ACC112 (cell line): Measurements from ENCODE around the gene FXYD7.

ENCODE experiments used
- H2AFZ ChIP-seq: fragments of 200-600 bp; sonication (generic); one replicate; pipeline ENCODE4 v1.6.0; 2017; ENCODE audit warnings: antibody characterized with exemption, low read length; ENCODE audit not compliant: unreplicated experiment
- H3K27ac ChIP-seq: fragments of 200-600 bp; sonication (generic); 2 replicates; pipeline ENCODE4 v1.5.1; 2014; ENCODE audit warnings: low read depth, mild to moderate bottlenecking, antibody characterized with exemption, low read length, moderate library complexity
- H3K27me3 ChIP-seq: fragments of 200-600 bp; sonication (generic); 2 replicates; pipeline ENCODE4 v1.6.1; 2014; ENCODE audit warnings: mild to moderate bottlenecking, antibody characterized with exemption, low read length, moderate library complexity, mixed read lengths; ENCODE audit not compliant: insufficient read depth
- H3K36me3 ChIP-seq: fragments of 200-600 bp; sonication (generic); 2 replicates; pipeline ENCODE4 v1.6.1; 2016; ENCODE audit warnings: mild to moderate bottlenecking, antibody characterized with exemption, low read length, moderate library complexity, mixed read lengths; ENCODE audit not compliant: insufficient read depth
- H3K4me1 ChIP-seq: fragments of 200-600 bp; sonication (generic); one replicate; pipeline ENCODE4 v1.6.1; 2016; ENCODE audit warnings: low read length, mixed read lengths; ENCODE audit not compliant: insufficient read depth, unreplicated experiment, control insufficient read depth
- H3K4me3 ChIP-seq: fragments of 200-600 bp; sonication (generic); 2 replicates; pipeline ENCODE4 v1.5.1; 2014; ENCODE audit warnings: mild to moderate bottlenecking, low read depth, low read length
- H3K79me2 ChIP-seq: fragments of 200-600 bp; sonication (generic); one replicate; pipeline ENCODE4 v1.6.0; 2016; ENCODE audit warnings: low read length; ENCODE audit not compliant: control insufficient read depth, unreplicated experiment, insufficient read depth

FXYD7 gene

GRCh38 chr19:35170359-35171061 lies 27.5 kb downstream of the FXYD7 start:
- H3K4me3 ChIP-seq: no peak overlapping the region
- no peaks in the 10 kb centered on the region for H3K4me1 ChIP-seq
- peaks cover 13% of the 10 kb centered on the region for H3K36me3 ChIP-seq
- H2AFZ ChIP-seq: no peak overlapping the region
- H3K27me3 ChIP-seq: no peaks in the 10 kb centered on the region
- no peak overlapping the region for H3K27ac ChIP-seq
- H3K79me2 ChIP-seq: no peaks in the 10 kb centered on the region

- Histone ChIP-seq H3K4me3 (no peak overlapping the region), H3K36me3 (peaks cover under 1% of the 10 kb centered on the region), H3K4me1 (peaks cover 8% of the 10 kb centered on the region), H3K27me3 (no peaks in the 10 kb centered on the region), H2AFZ (no peak overlapping the region), H3K27ac (no peak overlapping the region), H3K79me2 (no peaks in the 10 kb centered on the region)
Measured at GRCh38 chr19:35171730-35172129, 28.7 kb downstream of the FXYD7 start.

GRCh38 chr19:35174226-35174625 lies 31.2 kb downstream of the FXYD7 start:
- no peak overlapping the region for H3K27ac ChIP-seq
- peaks cover 8% of the 10 kb centered on the region for H3K4me1 ChIP-seq
- H2AFZ ChIP-seq: no peak overlapping the region
- no peaks in the 10 kb centered on the region for H3K27me3 ChIP-seq
- no peak overlapping the region for H3K4me3 ChIP-seq
- no peaks in the 10 kb centered on the region for H3K79me2 ChIP-seq
- no peaks in the 10 kb centered on the region for H3K36me3 ChIP-seq

- no peaks in the 10 kb centered on the region for H3K36me3 ChIP-seq
- no peaks in the 10 kb centered on the region for H3K27me3 ChIP-seq
- H3K79me2 ChIP-seq: no peaks in the 10 kb centered on the region
- no peak overlapping the region for H3K4me3 ChIP-seq
- no peak overlapping the region for H3K27ac ChIP-seq
- no peak overlapping the region for H2AFZ ChIP-seq
- peaks cover 8% of the 10 kb centered on the region for H3K4me1 ChIP-seq
Measured at GRCh38 chr19:35176181-35176570, 33.1 kb downstream of the FXYD7 start.

GRCh38 chr19:35177377-35178274 lies 34.6 kb downstream of the FXYD7 start:
- H3K27me3 ChIP-seq: no peaks in the 10 kb centered on the region
- no peaks in the 10 kb centered on the region for H3K36me3 ChIP-seq
- H3K4me3 ChIP-seq: no peak overlapping the region
- no peaks in the 10 kb centered on the region for H3K79me2 ChIP-seq
- no peak overlapping the region for H3K27ac ChIP-seq
- H2AFZ ChIP-seq: no peak overlapping the region
- H3K4me1 ChIP-seq: peaks cover 8% of the 10 kb centered on the region

GRCh38 chr19:35178701-35179100 lies 35.6 kb downstream of the FXYD7 start:
- Histone ChIP-seq H3K27ac (no peak overlapping the region), H3K4me3 (no peak overlapping the region), H3K36me3 (no peaks in the 10 kb centered on the region), H3K4me1 (peaks cover 8% of the 10 kb centered on the region), H3K27me3 (no peaks in the 10 kb centered on the region), H2AFZ (no peak overlapping the region), H3K79me2 (no peaks in the 10 kb centered on the region)

- Histone ChIP-seq H2AFZ (no peak overlapping the region), H3K36me3 (no peaks in the 10 kb centered on the region), H3K27ac (no peak overlapping the region)
Measured at GRCh38 chr19:35179830-35180229, 36.8 kb downstream of the FXYD7 start.

GRCh38 chr19:35181387-35181786 lies 38.3 kb downstream of the FXYD7 start:
- Histone ChIP-seq H3K4me1 (no peaks in the 10 kb centered on the region), H3K27me3 (no peaks in the 10 kb centered on the region), H3K4me3 (no peak overlapping the region), H3K79me2 (no peaks in the 10 kb centered on the region), H3K36me3 (no peaks in the 10 kb centered on the region), H3K27ac (no peak overlapping the region), H2AFZ (no peak overlapping the region)

More at GRCh38 chr19:35179830-35180229, 36.8 kb downstream of the FXYD7 start:
- Histone ChIP-seq H3K4me3 (no peak overlapping the region), H3K27me3 (no peaks in the 10 kb centered on the region), H3K79me2 (no peaks in the 10 kb centered on the region), H3K4me1 (peaks cover 8% of the 10 kb centered on the region)

- Histone ChIP-seq H3K4me3 (no peak overlapping the region), H3K27ac (no peak overlapping the region), H3K36me3 (no peaks in the 10 kb centered on the region), H3K79me2 (no peaks in the 10 kb centered on the region), H2AFZ (no peak overlapping the region), H3K27me3 (no peaks in the 10 kb centered on the region; the same call in 1 of the 2 replicates), H3K4me1 (no peaks in the 10 kb centered on the region)
Measured at GRCh38 chr19:35184267-35184666, 41.2 kb downstream of the FXYD7 start.

GRCh38 chr19:35184884-35185283 lies 41.8 kb downstream of the FXYD7 start:
- peaks cover 4% of the 10 kb centered on the region; the same call in 1 of the 2 replicates for H3K27me3 ChIP-seq
- no peaks in the 10 kb centered on the region for H3K36me3 ChIP-seq
- no peaks in the 10 kb centered on the region for H3K4me1 ChIP-seq
- H3K27ac ChIP-seq: no peak overlapping the region
- no peak overlapping the region for H3K4me3 ChIP-seq
- no peaks in the 10 kb centered on the region for H3K79me2 ChIP-seq
- H2AFZ ChIP-seq: no peak overlapping the region
